ENCODE measurements around the gene STEAP4.
A peak's percentile ranks its signal among the peaks of the same experiment; 100 is the strongest.
"Not testable (repeated sequence)": the region's sequence is repeated elsewhere in the genome, so short reads cannot be mapped to it uniquely, and the experiment has no call there.

STEAP4 gene

GRCh38 chr7:88264987-88265386 lies 41.7 kb downstream of the STEAP4 start:
- peak; percentile 26 for DNase-seq

DNA sequence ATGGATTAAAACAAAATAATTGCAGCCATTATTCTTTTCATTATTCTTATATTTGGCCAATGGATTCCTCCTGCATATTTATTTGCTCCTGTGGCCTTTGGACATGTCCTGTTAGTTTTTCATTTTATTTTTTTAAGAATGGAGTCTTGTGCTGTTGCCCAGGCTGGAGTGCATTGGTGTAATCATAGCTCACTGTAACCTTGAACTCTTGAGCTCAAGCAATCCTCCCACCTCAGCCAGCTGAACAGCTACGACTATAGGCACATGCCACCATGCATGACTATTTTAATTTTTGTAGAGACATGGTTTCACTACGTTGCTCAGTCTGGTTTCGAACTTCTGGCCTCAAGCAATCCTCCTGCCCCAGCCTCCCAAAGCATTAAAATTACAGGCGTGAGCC lies 44.1 kb downstream of the STEAP4 start:
- DNase-seq: no peak

DNA sequence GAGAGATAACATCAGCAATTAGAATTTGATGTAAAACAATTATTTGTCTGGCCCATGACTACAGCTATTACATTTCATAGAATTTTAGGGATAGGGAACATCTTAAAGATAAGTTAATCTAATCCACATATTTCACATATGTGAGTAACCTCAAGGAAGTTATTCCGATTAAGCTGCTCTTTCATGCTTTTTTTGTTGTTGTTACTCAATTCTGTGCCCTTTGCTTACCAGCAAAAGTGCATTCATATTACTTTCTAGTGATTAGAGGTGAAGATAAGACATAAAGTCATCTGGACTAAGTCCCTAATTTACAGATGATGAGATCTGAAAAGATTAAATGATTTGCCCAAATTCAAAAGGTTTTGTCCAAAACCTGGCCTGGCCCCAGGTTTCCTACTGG lies 46.0 kb downstream of the STEAP4 start:
- no peak for DNase-seq

- DNase-seq: no peak
Observed at GRCh38 chr7:88259656-88260380, 46.9 kb downstream of the STEAP4 start.

DNA sequence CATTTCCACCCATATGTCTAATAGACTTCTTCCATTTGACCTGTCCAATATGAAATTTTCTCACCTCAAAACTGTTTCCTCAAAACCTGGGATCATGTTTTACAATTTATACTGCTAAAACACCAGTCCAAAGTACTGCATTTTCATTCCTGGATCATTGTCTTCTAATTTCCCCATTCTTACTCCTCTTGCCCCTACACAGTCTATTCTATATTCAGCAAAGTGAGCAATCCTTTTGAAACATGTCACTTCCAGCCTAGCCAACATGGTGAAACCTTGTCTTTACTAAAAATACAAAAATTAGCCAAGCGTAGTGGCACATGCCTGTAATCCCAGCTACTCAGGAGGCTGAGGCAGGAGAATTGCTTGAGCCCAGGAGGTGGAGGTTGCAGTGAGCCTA lies 48.4 kb downstream of the STEAP4 start:
- DNase-seq: not testable (repeated sequence)

- DNase-seq: no peak
Observed at GRCh38 chr7:88256906-88257305, 49.8 kb downstream of the STEAP4 start.

- no peak for DNase-seq
Observed at GRCh38 chr7:88254721-88255424, 51.8 kb downstream of the STEAP4 start.

GRCh38 chr7:88253640-88254039 lies 53.1 kb downstream of the STEAP4 start:
- no peak for DNase-seq

GRCh38 chr7:88244258-88244657 lies 62.4 kb downstream of the STEAP4 start:
- no peak for DNase-seq

GRCh38 chr7:88243345-88243909 lies 63.3 kb downstream of the STEAP4 start:
- no peak for DNase-seq

- DNase-seq: no peak
Observed at GRCh38 chr7:88239852-88240251, 66.8 kb downstream of the STEAP4 start.

DNA sequence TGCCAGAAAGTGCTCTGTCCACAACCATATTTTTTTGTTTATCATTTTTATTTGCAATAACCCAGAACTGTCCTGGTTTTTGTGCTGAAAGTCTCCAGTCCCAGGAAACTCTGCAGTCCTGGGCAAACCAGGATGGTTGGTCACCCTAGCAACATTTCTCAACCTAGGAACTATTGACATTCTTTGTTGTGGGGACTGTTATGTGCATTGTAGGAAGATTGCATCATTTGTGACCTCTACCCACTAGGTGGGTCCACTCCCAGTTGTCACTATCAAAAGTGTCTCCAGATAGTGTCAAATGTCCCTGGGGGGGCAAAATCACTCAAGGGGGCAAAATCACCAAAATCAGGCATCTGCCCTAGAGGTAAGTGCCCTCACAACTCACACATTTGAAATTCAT lies 72.9 kb downstream of the STEAP4 start:
- no peak for DNase-seq

- no peak for DNase-seq
Observed at GRCh38 chr7:88230646-88231045, 76.0 kb downstream of the STEAP4 start.

DNA sequence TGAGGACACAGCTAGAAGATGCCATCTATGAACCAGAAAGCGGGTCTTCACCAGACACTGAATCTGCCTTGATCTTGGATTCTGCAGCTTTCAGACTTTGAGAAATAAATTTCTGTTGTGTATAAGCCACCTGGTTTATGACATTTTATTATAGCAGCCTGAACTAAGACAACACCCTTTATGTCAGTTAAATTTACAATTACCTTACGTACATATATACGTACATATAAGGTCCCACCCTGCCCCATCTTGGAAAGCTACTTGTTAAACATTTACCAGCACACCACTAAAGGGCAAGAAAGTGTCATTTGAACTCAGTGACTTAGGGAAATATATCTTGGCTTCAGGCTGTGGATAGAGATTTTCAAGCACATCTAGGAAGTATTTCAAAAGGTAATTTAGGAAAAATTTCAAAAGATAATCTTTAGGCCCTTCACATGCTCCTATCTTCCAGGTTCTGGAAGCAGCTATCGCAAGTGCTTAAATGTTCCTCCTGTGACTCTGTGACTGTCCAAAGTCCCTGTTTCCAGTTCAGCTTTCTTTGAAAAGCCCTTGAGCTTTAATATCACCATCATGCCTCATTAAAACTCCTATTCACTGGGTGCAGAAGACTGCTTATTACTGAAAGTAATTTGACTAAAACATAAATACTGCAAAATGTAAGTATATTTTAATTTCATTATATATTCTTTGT lies 77.2 kb downstream of the STEAP4 start:
- no peak for DNase-seq

DNA sequence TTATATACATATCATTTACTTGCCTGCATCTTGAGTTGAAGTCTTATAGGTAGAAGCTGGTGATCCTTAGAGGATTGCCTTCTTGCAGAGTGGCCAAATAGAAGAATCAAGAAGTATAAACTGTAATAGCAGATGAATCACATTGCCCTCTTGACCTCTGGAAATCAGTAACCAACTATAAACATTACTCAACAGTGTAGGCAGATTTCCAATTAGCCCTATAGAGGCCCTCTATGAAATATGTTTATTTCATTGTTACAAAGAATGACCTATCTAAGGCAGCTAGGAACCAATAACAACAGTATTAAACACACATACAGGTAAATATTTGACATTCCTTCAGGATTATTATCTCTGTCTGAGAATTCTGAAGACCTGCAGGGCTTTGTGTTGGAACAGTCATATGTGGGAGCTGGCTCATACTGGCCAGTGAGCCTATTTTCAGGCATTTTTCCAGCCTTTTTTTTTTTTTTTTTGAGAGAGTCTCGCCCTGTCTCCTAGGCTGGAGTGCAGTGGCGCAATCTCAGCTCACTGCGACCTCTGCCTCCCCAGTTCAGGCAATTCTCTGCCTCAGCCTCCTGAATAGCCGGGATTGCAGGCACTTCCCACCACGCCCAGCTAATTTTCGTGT lies 79.7 kb downstream of the STEAP4 start:
- no peak for DNase-seq

DNA sequence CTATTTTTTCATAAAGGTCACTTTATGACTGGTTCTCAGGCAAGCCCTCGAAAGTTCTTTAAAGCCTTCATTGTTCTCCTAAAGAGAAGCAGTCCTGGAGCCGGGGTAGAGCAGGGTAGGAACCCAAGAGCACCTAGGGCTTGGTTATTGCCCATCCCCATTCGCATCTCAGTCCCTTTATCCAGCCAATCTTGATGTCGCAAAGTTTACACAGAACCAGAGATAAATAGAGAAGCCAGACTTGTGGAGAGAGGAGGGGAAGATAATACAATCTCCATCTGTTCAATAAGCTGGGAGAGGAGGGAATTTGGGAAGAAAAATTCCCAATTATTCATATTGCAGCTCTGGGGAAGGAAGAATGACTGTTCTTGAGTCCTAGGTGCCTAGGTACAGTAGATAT lies 80.5 kb downstream of the STEAP4 start:
- DNase-seq: no peak

- no peak for DNase-seq
Observed at GRCh38 chr7:88224601-88225275, 82.0 kb downstream of the STEAP4 start.

DNA sequence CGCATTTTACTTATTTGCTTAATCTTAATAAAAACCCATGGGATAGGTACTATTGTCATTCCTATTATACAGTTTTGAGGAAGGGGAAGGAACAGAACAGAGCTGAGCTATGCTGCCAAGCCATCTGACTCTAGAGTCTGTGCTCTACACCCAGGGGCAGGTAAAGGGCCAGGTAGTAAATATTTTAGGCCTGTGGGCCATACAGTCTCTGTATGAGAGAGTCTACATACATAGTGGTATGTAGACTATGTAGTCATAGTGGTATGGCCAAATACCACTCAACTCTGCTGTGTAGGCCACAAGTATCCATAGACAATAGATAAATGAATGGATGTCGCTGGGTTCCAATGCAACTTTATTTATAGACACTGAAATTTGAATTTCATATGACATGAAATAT lies 83.4 kb downstream of the STEAP4 start:
- no peak for DNase-seq
